ENCODE results near the gene SGCD.

DNA sequence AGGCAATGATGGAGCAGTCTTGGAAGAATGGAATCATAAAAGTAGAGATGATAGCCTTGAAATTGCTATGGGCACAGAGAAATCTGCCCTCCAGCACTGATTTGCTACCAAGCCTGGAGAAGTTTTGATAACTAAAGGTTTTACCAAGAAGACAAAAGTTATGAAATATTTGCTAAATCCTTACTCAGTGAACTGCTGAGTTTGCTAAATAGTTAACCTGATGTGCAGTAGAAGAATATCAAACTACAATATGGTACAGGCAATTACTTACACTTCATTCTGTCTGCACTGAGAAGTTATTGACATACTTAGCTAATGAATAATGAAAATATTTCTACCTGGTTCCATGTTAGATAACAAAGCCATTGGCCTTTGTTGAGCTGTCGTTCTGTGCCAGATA, 124.5 kb downstream of the SGCD start:
- TF ChIP-seq, protein P1, sequence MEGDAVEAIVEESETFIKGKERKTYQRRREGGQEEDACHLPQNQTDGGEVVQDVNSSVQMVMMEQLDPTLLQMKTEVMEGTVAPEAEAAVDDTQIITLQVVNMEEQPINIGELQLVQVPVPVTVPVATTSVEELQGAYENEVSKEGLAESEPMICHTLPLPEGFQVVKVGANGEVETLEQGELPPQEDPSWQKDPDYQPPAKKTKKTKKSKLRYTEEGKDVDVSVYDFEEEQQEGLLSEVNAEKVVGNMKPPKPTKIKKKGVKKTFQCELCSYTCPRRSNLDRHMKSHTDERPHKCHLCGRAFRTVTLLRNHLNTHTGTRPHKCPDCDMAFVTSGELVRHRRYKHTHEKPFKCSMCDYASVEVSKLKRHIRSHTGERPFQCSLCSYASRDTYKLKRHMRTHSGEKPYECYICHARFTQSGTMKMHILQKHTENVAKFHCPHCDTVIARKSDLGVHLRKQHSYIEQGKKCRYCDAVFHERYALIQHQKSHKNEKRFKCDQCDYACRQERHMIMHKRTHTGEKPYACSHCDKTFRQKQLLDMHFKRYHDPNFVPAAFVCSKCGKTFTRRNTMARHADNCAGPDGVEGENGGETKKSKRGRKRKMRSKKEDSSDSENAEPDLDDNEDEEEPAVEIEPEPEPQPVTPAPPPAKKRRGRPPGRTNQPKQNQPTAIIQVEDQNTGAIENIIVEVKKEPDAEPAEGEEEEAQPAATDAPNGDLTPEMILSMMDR (IDR thresholded peaks at IDR 0.05): no peak
- TF ChIP-seq EP300 (IDR thresholded peaks at IDR 0.05): no peak
- no peak for TF ChIP-seq POLR2AphosphoS5 (IDR thresholded peaks at IDR 0.05)

All from stomach (tissue), 4 donors.